Ureter (tissue), 1 donor: ENCODE measurements around the gene CCR7. TPM values are rescaled to one million over a fixed set of nuclear protein-coding genes. Genes with fewer than 3 reads are reported as not detected.
"Not testable (repeated sequence)": the region's sequence is repeated elsewhere in the genome, so short reads cannot be mapped to it uniquely, and the experiment has no call there.

Experiments
- DNase-seq: peaks from one replicate; pipeline ENCODE4 v3.0.0-alpha.2; 2020; ENCODE audit warnings: low spot score
- total RNA-seq: library from RNA; stranded (reverse); gene quantifications from one replicate; pipeline ENCODE4 v1.2.4, GENCODE V29; 2023
- donor health status: DM: yes; HTN: yes; CAD: no.

CCR7 gene
- total RNA-seq, 1 donor from 2014 or later, result 0.57 TPM

GRCh38 chr17:40551091-40551878 lies 14.0 kb downstream of the CCR7 start:
- DNase-seq, result peak; percentile 87

DNA sequence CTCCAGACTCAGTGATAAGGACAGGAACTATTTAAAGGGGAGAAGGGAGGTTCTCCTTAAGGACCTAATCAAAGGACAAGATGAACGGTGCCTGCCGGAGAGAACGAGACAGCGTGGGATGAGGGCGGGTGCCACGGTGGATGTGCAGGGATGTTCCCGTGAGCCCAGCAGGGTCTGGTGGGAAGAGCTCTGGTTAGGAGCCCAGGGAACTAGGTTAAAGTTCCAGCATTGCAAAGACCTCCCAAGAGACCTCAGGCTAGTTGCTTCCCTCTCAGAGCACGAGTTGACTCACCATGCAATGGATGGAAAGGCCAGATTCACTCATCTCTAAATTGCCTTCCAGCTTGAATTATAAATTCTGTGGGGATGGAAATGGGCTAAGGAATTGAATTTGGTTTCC lies 14.7 kb downstream of the CCR7 start:
- peak; percentile 51 for DNase-seq

- DNase-seq, result peak; percentile 84
Observed at GRCh38 chr17:40548982-40549685, 16.1 kb downstream of the CCR7 start.

- peak; percentile 35 for DNase-seq
Observed at GRCh38 chr17:40548491-40548981, 16.7 kb downstream of the CCR7 start.

DNA sequence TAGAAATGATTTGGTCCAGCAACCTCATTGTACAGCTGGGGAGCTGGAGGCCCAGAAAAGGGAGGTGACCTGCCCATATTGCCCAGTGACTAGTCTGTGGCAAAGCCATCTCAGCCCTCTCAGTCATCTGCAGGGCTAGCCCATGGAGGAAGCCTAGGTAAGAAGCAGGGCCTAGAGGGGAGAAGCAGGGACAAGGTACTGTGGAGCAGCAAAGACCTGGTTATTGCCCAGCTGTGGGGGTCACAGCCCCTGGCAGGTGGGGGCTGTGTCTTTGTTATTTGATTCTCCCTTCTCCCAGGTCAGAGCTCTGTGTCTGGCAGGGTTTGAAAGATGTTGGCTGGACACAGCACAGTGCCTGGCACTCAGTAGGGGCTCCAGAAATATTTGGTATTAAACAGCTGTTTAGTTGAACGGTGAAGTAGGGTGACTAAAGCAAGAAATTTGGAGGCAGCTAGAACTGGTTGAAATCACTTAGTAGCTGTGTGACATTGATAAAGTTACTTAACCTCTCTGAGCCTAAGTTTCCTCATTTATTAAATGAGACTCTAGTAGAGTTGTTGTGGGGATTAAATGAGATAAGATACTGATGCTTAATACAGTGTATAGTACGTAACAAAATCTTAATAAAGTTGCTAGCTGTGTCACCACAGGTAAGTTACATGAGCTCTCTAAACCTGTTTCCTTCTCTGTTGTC lies 17.3 kb downstream of the CCR7 start:
- no peak for DNase-seq

DNA sequence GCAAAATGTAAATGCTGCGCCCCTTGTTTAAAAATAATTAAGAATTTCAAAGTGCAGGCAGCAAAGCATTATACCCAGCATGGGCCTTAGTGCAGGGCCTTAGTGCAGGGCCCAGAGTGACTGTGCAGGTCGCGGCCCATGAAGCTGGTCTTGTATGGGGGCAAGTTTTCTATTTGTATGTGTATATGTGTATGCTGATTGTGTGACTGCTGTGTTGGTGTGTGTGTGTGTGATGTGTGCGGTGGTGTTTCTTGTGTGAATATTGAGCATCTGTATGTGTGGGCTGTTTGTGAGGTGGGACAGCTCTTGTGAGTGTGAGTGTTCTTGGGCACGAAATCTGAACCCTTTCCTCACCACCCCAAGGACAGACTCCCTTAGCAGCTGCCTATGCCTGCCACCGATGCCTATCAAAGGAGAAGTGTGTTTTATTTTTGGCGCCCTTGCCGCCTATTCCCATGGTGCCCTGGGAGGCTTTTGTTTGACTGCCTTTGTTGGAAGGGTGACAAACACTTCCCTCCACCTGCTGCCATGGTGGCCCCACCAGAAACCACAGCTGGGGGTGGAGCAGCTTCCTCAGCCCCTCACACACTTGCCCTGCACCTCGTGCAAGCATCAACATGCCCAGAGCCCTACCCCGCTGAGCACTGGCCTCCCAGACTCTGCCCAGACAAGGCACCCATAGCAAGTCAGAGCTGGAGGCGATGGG lies 18.0 kb downstream of the CCR7 start:
- peak; percentile 91 for DNase-seq

- DNase-seq, result not testable (repeated sequence)
Observed at GRCh38 chr17:40546497-40546896, 18.8 kb downstream of the CCR7 start.

DNA sequence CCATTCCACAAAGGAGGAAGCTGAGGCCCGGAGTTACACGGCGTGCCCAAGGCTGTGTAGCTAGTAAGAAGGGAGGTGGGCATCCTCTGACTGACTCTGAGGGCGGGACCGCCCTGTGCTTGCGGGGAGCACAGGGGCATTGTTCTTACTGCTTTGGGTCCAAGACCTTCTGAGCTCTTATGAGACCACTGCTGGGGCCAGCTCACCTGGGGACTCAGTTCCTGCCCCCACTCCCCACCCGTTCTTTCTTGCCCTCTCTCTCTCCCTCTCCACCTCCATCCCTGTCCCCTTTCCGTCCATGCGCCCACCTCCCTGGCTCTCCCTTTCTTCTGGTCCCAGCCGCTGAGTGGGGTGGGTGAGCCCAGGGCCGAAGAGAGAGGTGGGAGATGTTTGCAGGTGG lies 19.6 kb downstream of the CCR7 start:
- DNase-seq, result peak; percentile 44

DNA sequence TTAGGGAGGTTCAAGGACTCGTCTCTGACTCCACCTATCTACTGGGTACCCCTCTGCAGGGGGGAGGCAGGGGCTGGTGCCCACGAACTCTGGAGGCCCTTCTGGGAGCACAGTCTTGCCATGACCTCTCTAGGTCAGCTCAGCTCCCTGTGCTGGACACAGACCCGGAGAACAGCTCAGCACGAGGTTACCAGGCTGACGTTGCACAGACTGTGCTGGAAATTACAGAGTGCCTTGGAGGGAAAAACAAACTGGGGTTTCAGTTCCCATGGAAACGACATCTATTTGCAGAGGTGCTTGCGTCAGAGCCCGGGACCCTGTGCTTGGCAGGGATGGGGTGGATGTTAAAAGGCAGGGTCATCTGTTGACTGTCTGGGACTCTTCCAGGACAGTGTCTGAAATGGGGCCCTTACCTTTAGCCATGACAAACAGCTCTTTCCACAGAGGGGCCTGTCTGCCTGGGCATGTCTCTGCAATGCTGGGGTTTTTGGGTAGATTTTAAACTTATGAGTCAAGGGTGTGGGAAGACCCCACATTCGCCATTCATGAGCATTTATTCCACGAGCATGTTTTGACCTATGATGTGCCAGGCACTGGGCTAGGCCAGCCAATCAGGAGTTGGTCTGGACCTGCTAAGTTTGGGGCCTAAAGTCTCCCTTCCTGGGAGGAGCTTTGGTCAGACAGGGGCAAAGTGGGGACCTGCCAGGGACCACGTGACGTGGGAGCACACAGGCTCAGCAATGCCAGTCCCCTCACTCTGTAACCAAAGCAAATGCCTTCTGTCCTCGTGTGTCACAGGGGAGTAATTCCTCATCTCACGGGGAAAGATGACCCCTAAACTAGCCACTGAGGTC lies 22.5 kb downstream of the CCR7 start:
- DNase-seq, result peak; percentile 83

GRCh38 chr17:40541873-40542557 lies 23.3 kb downstream of the CCR7 start:
- no peak for DNase-seq

GRCh38 chr17:40541060-40541872 lies 24.0 kb downstream of the CCR7 start:
- DNase-seq, result no peak

- no peak for DNase-seq
Observed at GRCh38 chr17:40540448-40540847, 24.8 kb downstream of the CCR7 start.

DNA sequence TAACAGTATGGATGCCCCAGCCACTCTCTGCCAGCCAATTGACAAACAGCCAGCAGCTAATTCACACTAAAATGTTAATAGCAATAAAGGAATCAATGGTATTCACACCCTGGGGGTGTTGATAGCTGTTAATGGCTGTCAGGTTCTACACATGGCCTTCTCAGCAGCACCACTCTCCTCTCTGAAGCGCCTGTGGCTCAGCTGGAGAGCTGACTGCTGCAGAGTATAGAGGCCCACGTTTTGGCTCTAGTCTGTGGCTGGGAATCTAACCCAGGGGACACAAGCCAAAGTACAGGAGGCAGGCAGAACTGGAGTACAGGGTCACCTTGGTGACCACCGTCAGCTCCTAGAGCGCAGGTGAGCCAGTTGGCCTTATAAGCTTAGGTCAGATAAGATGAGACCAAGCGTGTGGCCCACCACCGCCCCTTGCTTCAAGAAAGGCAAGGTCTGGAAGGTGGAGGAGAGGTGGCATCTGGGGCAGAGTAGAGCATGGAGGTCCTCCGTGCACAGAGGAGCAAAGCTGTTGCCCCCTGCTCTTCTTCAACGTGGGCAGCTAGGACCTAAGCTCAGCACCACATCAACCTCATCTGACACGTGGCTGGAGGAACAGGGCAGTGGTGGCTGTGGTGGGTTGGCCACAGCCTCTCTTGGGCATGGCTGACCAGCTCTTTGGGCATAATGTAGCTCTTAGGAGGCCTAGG lies 25.4 kb downstream of the CCR7 start:
- DNase-seq, result no peak

DNA sequence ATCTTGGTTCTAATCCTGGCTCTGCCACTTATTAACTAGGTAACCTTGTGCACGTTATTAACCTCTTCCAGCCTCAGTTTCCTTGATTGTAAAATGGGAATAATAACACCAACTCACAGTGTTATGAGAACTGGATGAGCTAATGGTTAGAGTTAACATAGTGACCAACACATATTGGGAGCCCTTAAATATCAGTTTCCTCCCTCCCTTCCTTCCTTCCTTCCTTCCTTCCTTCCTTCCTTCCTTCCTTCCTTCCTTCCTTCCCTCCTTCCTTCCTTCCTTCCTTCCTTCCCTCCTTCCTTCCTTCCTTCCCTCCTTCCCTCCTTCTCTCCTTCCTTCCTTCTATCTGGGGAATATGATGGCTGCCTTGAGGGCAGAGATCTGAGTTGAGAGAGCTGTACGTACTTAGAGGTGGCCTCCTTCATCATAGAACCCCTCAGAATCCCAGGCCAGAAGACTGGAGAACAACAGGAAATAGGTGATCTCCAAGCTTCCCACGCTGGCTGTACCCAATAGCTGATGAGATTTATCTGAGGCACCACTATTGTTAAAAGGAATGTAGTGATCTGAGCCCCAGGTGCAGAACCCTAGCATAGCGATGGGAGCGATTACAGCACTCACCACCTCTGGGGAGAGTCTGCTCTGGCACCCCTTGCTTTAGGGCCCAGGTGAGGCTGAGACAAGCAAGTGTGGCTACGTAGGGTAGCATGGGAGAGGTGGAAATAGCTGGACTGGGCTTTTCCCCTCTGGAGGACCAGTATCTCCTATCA lies 26.2 kb downstream of the CCR7 start:
- DNase-seq, result no peak

GRCh38 chr17:40538019-40538935 lies 27.0 kb downstream of the CCR7 start:
- no peak for DNase-seq

- DNase-seq, result no peak
Observed at GRCh38 chr17:40536295-40537171, 28.7 kb downstream of the CCR7 start.
